Tibial artery (tissue), 4 donors: Measurements from ENCODE around the gene ANO1.
A peak's percentile ranks its signal among the peaks of the same experiment; 100 is the strongest.

ENCODE experiments used
- DNase-seq, 2 donors: peaks; one replicate each; pipeline ENCODE4 v3.0.0-alpha.2; 2019
- H3K27ac ChIP-seq, 2 donors: fragments of 200-600 bp; sonication (generic) in 1 of 2; 1 replicate in 1 of 2; 2 replicates in 1 of 2; pipeline ENCODE4 v1.5.1; 2018 to 2019; ENCODE audit warnings: mild to moderate bottlenecking in 1 of 2
- H3K27me3 ChIP-seq, 2 donors: fragments of 200-600 bp; sonication (generic) in 1 of 2; one replicate each; pipeline versions ENCODE4 v1.5.1 to v1.6.0; 2016 to 2019
- H3K36me3 ChIP-seq, 3 donors: fragments of 200-600 bp; sonication (generic) in 2 of 3; one replicate each; pipeline ENCODE4 v1.5.1; 2016 to 2019; ENCODE audit warnings: mild to moderate bottlenecking in 2 of 3
- H3K4me1 ChIP-seq, 4 donors: fragments of 200-600 bp; sonication (generic) in 2 of 4; 1 replicate in 3 of 4; 2 replicates in 1 of 4; pipeline ENCODE4 v1.5.1; 2016 to 2019
- H3K4me3 ChIP-seq, 2 donors: fragments of 200-600 bp; sonication (generic) in 1 of 2; 1 replicate in 1 of 2; 2 replicates in 1 of 2; pipeline ENCODE4 v1.5.1; 2018 to 2019; ENCODE audit warnings: mild to moderate bottlenecking in 2 of 2
- H3K9me3 ChIP-seq, 3 donors: fragments of 200-600 bp; sonication (generic) in 1 of 3; one replicate each; pipeline ENCODE4 v1.5.1; 2016 to 2019
- CTCF ChIP-seq, 2 experiments: fragments of 200-600 bp in 1 of 2; fragments of 450-650 bp in 1 of 2; IDR thresholded peaks; one replicate each; pipeline ENCODE4 v1.5.1; 2017 to 2019; ENCODE audit warnings: antibody characterized with exemption in 2 of 2, mild to moderate bottlenecking in 1 of 2, moderate library complexity in 1 of 2
- intact Hi-C: fragments of 100-400 bp; cut with DNase I; formaldehyde crosslinking; loops from one replicate; pipeline ENCODE4 v1.15.0; 2023; ENCODE audit warnings: low total_unique reads

The ANO1 gene

GRCh38 chr11:70117567-70118145, 39.5 kb downstream of the ANO1 start:
- Histone ChIP-seq H3K4me1 (peaks cover 0 to 3% (median 1%) of the 10 kb centered on the region in 4 donors), H3K27me3 (no peaks in the 10 kb centered on the region), H3K4me3 (no peak overlapping the region), H3K36me3 (peaks cover 5 to 19% (median 11%) of the 10 kb centered on the region in 3 donors), H3K27ac (no peak overlapping the region), H3K9me3 (no peaks in the 10 kb centered on the region)
- no peak for TF ChIP-seq CTCF (IDR thresholded peaks at IDR 0.05)
- DNase-seq, result no peak
- intact Hi-C loops, result no loop called here

- DNase-seq, result no peak
- Histone ChIP-seq H3K27me3 (no peaks in the 10 kb centered on the region), H3K27ac (no peak overlapping the region), H3K4me3 (no peak overlapping the region), H3K9me3 (no peaks in the 10 kb centered on the region), H3K4me1 (peaks cover 0 to 12% (median 7%) of the 10 kb centered on the region in 4 donors), H3K36me3 (peaks cover 2 to 9% (median 5%) of the 10 kb centered on the region in 3 donors)
- TF ChIP-seq CTCF (IDR thresholded peaks at IDR 0.05), result no peak
- intact Hi-C loops, result no loop called here
Measured at GRCh38 chr11:70118642-70119041, 40.5 kb downstream of the ANO1 start.

DNA sequence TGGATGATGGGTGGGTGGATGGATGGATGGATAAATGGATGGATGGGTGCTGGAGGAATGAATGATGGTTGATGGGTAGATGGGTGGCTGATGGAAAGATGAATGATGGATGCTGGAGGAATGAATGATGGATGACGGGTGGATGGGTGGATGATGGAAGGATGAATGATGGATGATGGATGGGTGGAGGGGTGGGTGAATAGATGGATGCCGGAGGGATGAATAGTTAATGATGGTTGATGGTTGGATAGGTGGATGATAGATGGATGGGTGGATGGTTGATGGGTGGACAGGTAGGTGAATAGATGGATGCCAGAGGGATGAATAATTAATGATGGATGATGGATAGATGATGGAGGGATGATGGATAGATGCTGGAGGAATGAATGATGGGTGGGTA, 41.4 kb downstream of the ANO1 start:
- no peaks in the 10 kb centered on the region for H3K27me3 ChIP-seq
- intact Hi-C loops, result no loop called here
- H3K4me3 ChIP-seq, result no peak overlapping the region
- no peak for DNase-seq
- peaks cover 0 to 7% (median 5%) of the 10 kb centered on the region in 3 donors for H3K36me3 ChIP-seq
- H3K27ac ChIP-seq, result no peak overlapping the region
- TF ChIP-seq CTCF (IDR thresholded peaks at IDR 0.05), result no peak
- peaks cover 0 to 21% (median 15%) of the 10 kb centered on the region in 4 donors for H3K4me1 ChIP-seq
- H3K9me3 ChIP-seq, result no peaks in the 10 kb centered on the region

DNA sequence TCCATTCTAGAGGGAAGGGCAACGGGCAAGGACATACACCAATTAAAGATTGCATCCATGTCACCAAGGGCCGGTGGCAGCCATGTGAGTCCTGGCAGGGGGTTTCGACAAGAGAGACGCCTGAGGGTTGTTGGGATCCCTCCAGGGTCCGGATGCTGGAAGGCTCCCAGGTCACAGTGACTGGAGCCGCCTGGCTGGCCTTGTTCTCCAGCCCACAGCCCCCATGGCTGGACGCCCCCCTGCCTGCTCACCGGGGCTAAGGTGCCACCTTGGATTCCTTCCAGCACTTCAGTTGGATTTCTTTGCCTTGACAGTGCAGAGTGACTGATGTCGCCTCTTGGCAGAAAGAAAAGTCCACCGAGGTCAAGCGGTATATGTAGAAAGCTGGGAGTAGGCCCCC, 42.6 kb downstream of the ANO1 start:
- peak overlapping the region in 1 of 2 donors; percentile 52 for H3K27ac ChIP-seq
- no peak for TF ChIP-seq CTCF (IDR thresholded peaks at IDR 0.05)
- intact Hi-C loops, result no loop called here
- no peak overlapping the region for H3K4me3 ChIP-seq
- H3K36me3 ChIP-seq, result peaks cover 0 to 7% (median 5%) of the 10 kb centered on the region in 3 donors
- peaks cover 0 to 31% (median 21%) of the 10 kb centered on the region in 4 donors for H3K4me1 ChIP-seq
- H3K27me3 ChIP-seq, result no peaks in the 10 kb centered on the region
- H3K9me3 ChIP-seq, result no peaks in the 10 kb centered on the region
- DNase-seq, result no peak

DNA sequence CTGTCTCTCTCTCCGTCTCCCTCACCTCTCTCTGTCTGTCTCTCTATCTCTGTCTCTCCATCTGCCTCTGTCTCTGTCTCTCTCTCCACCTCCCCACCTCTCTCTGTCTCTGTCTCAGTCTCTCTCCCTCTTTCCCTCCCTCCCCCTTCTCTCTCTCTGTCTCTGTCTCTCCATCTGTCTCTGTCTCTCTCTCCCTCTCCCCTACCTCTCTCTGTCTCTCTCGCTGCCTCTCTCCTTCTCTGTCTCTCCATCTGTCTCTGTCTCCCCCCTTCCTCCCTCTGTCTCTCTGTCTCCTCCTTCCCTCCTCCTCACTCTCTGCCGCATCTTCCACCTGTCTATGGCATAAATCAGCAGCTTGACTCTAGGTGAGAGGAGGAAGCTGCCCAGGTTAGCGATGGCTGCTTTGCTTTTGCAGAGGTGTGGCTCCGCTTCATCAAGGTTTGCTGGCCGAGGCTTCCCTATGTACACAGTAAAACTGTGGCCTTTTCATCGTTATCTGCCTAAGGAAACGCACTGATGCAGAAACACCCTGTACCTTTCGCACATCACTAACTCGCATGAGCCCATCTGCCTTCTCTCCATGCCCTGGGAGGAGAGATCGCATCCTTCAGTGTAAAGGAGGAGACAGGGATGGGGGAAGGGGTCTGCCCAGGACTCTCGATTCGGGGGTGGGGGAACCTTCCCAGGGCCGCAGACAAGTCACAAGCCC, 44.5 kb downstream of the ANO1 start:
- Histone ChIP-seq H3K9me3 (no peaks in the 10 kb centered on the region), H3K36me3 (peaks cover 0 to 13% (median 0%) of the 10 kb centered on the region in 3 donors), H3K4me3 (no peak overlapping the region), H3K4me1 (peaks cover 0 to 50% (median 33%) of the 10 kb centered on the region in 4 donors), H3K27me3 (no peaks in the 10 kb centered on the region), H3K27ac (peak overlapping the region; percentile 70 to 71)
- no peak for DNase-seq
- no peak for TF ChIP-seq CTCF (IDR thresholded peaks at IDR 0.05)
- intact Hi-C loops, result no loop called here
